Smooth muscle cell of the umbilical artery (primary cell): ENCODE measurements around the gene KIAA0825. TPM values are rescaled to one million over a fixed set of nuclear protein-coding genes. Genes with fewer than 3 reads are reported as not detected.

Source experiments
- total RNA-seq: library from RNA; depleted of rRNA; stranded (reverse); fragments of >200 nt; gene quantifications from 2 replicates; pipeline ENCODE4 v1.2.3, GENCODE V29; 2014

The KIAA0825 gene
- total RNA-seq = 3.1 and 5.0 TPM in 2 replicates

GRCh38 chr5:94618493-94619328, at the start of gene KIAA0825, which contains the start of gene SLF1:
Gene KIAA0825, minus strand, starts transcription at chr5:94618604. Its CDS starts 81,478 bp downstream, at chr5:94537126.
Gene SLF1, plus strand, starts transcription at chr5:94618669. Its CDS starts 10,142 bp downstream, at chr5:94628811.

Other genes with a start within 250 kb of the KIAA0825 start
- 4.2 and 7.9 TPM in 2 replicates for gene SLF1, start 65 bp upstream of the KIAA0825 start, total RNA-seq